Right kidney (tissue), 1 donor: Measurements from ENCODE around the gene CLNK.
"Not testable (repeated sequence)": the region's sequence is repeated elsewhere in the genome, so short reads cannot be mapped to it uniquely, and the experiment has no call there.

Experiments
- DNase-seq: peaks from one replicate; pipeline ENCODE4 v3.0.0-alpha.2; 2016

CLNK gene

GRCh38 chr4:10576236-10576635 is 108.3 kb downstream of the CLNK start:
- no peak for DNase-seq

GRCh38 chr4:10575414-10575813 is 109.2 kb downstream of the CLNK start:
- no peak for DNase-seq

GRCh38 chr4:10574553-10574952 is 110.0 kb downstream of the CLNK start:
- not testable (repeated sequence) for DNase-seq

- DNase-seq, result no peak
Observed at GRCh38 chr4:10571909-10572308, 112.7 kb downstream of the CLNK start.

GRCh38 chr4:10569491-10569890 is 115.1 kb downstream of the CLNK start:
- DNase-seq, result no peak

GRCh38 chr4:10567766-10568165 is 116.8 kb downstream of the CLNK start:
- DNase-seq, result no peak

- no peak for DNase-seq
Observed at GRCh38 chr4:10565166-10565780, 119.3 kb downstream of the CLNK start.

- no peak for DNase-seq
Observed at GRCh38 chr4:10554694-10555093, 129.9 kb downstream of the CLNK start.

GRCh38 chr4:10554121-10554520 is 130.4 kb downstream of the CLNK start:
- no peak for DNase-seq

GRCh38 chr4:10552591-10553280 is 131.8 kb downstream of the CLNK start:
- DNase-seq, result no peak

GRCh38 chr4:10535912-10536311 is 148.7 kb downstream of the CLNK start:
- no peak for DNase-seq

GRCh38 chr4:10534820-10535219 is 149.7 kb downstream of the CLNK start:
- DNase-seq, result no peak

GRCh38 chr4:10532155-10532554 is 152.4 kb downstream of the CLNK start:
- no peak for DNase-seq

GRCh38 chr4:10530137-10530786 is 154.3 kb downstream of the CLNK start:
- no peak for DNase-seq

GRCh38 chr4:10529291-10530136 is 155.1 kb downstream of the CLNK start:
- DNase-seq, result no peak

- no peak for DNase-seq
Observed at GRCh38 chr4:10527438-10527837, 157.1 kb downstream of the CLNK start.

GRCh38 chr4:10526429-10527222 is 157.9 kb downstream of the CLNK start:
- no peak for DNase-seq

GRCh38 chr4:10524196-10524833 is 160.3 kb downstream of the CLNK start:
- DNase-seq, result no peak

GRCh38 chr4:10521424-10521823 is 163.1 kb downstream of the CLNK start:
- no peak for DNase-seq

GRCh38 chr4:10509733-10510132 is 174.8 kb downstream of the CLNK start:
- DNase-seq, result no peak

GRCh38 chr4:10506077-10506476 is 178.5 kb downstream of the CLNK start:
- DNase-seq, result no peak
